Measurements from ENCODE around the gene TMEM232. TPM values are rescaled to one million over a fixed set of nuclear protein-coding genes. Genes with fewer than 3 reads are reported as not detected.
A peak's percentile ranks its signal among the peaks of the same experiment; 100 is the strongest.

TMEM232 gene
- total RNA-seq, 1 donor from 2014 or later: 6.9 TPM

GRCh38 chr5:110631236-110631635 lies 95.2 kb downstream of the TMEM232 start:
- no peaks in the 10 kb centered on the region for H3K9me3 Mint-ChIP-seq
- DNase-seq (ENCODE audit: extremely low spot score, unreplicated experiment): no peak
- no peak overlapping the region for H3K27ac Mint-ChIP-seq
- no peaks in the 10 kb centered on the region for H3K36me3 Mint-ChIP-seq
- H3K4me1 Mint-ChIP-seq (ENCODE audit: unreplicated experiment): no peaks in the 10 kb centered on the region
- H3K4me3 Mint-ChIP-seq: no peak overlapping the region
- TF ChIP-seq CTCF (conservative IDR thresholded peaks at IDR 0.05): no peak
- H3K27me3 Mint-ChIP-seq: no peaks in the 10 kb centered on the region

- H3K36me3 Mint-ChIP-seq: no peaks in the 10 kb centered on the region
- H3K27me3 Mint-ChIP-seq: no peaks in the 10 kb centered on the region
- no peaks in the 10 kb centered on the region for H3K9me3 Mint-ChIP-seq
- DNase-seq (ENCODE audit: extremely low spot score, unreplicated experiment): no peak
- H3K4me3 Mint-ChIP-seq: no peak overlapping the region
- TF ChIP-seq CTCF (conservative IDR thresholded peaks at IDR 0.05): no peak
- H3K27ac Mint-ChIP-seq: no peak overlapping the region
- no peaks in the 10 kb centered on the region for H3K4me1 Mint-ChIP-seq (ENCODE audit: unreplicated experiment)
These were observed 96.1 kb downstream of the TMEM232 start for GRCh38 chr5:110630350-110630749.

GRCh38 chr5:110625376-110625999 lies 101.0 kb downstream of the TMEM232 start:
- H3K4me3 Mint-ChIP-seq: no peak overlapping the region

GRCh38 chr5:110623874-110624273 lies 102.6 kb downstream of the TMEM232 start:
- Mint-ChIP-seq H3K9me3 (peaks cover 6% of the 10 kb centered on the region), H3K27me3 (no peaks in the 10 kb centered on the region), H3K36me3 (no peaks in the 10 kb centered on the region), H3K27ac (no peak overlapping the region), H3K4me3 (no peak overlapping the region), H3K4me1 (ENCODE audit: unreplicated experiment) (no peaks in the 10 kb centered on the region)
- no peak for DNase-seq (ENCODE audit: extremely low spot score, unreplicated experiment)
- TF ChIP-seq CTCF (conservative IDR thresholded peaks at IDR 0.05): no peak

More at GRCh38 chr5:110625376-110625999, 101.0 kb downstream of the TMEM232 start:
- no peak for DNase-seq (ENCODE audit: extremely low spot score, unreplicated experiment)
- Mint-ChIP-seq H3K4me1 (ENCODE audit: unreplicated experiment) (no peaks in the 10 kb centered on the region), H3K27me3 (no peaks in the 10 kb centered on the region), H3K9me3 (peaks cover 1% of the 10 kb centered on the region), H3K27ac (no peak overlapping the region), H3K36me3 (no peaks in the 10 kb centered on the region)
- TF ChIP-seq CTCF (conservative IDR thresholded peaks at IDR 0.05): peak; percentile 81

- no peak for DNase-seq (ENCODE audit: extremely low spot score, unreplicated experiment)
- no peak overlapping the region for H3K27ac Mint-ChIP-seq
These were observed 107.5 kb downstream of the TMEM232 start for GRCh38 chr5:110618941-110619340.

More at GRCh38 chr5:110618941-110619340, 107.5 kb downstream of the TMEM232 start:
- H3K9me3 Mint-ChIP-seq: peaks cover 6% of the 10 kb centered on the region
- no peak for TF ChIP-seq CTCF (conservative IDR thresholded peaks at IDR 0.05)
- no peak overlapping the region for H3K4me3 Mint-ChIP-seq
- H3K36me3 Mint-ChIP-seq: no peaks in the 10 kb centered on the region
- H3K27me3 Mint-ChIP-seq: no peaks in the 10 kb centered on the region
- H3K4me1 Mint-ChIP-seq (ENCODE audit: unreplicated experiment): no peaks in the 10 kb centered on the region

Measured in type B pancreatic cell (in vitro differentiated cells).